ENCODE data around the gene ANXA3. TPM values are rescaled to one million over a fixed set of nuclear protein-coding genes. Genes with fewer than 3 reads are reported as not detected.

ANXA3 gene
- polyA plus RNA-seq, 1 of the 3 experiments (the other 2 are of a cell fraction) = 13.8 TPM

- POLR2A ChIA-PET = no interaction called here
- H3K36me3 ChIP-seq (replicated peaks in 1 of 2; ENCODE audit: control insufficient read depth in 1 of 2, insufficient read depth in 2 of 2, low read length in 1 of 2) = peaks cover 0 to 4% of the 10 kb centered on the region in 2 experiments
- no peak overlapping the region for H3K27ac ChIP-seq (ENCODE audit: low read depth in 2 of 2, low read length in 1 of 2)
- no peak overlapping the region for H3K4me2 ChIP-seq
- H2AFZ ChIP-seq (ENCODE audit: low read depth) = no peak overlapping the region
- no peaks in the 10 kb centered on the region for H3K79me2 ChIP-seq (ENCODE audit: insufficient read depth)
- no peak overlapping the region for H3K4me3 ChIP-seq (ENCODE audit: low read depth in 2 of 2, low read length in 1 of 2)
- peaks cover 0 to 3% of the 10 kb centered on the region in 2 experiments; a peak in 2 of 4 replicates for H3K4me1 ChIP-seq (ENCODE audit: control insufficient read depth in 1 of 2, insufficient read depth in 2 of 2, low read depth in 1 of 2, low read length in 1 of 2)
- DNase-seq = no peak
- peaks cover under 1% of the 10 kb centered on the region for H3F3A ChIP-seq (replicated peaks; ENCODE audit: insufficient read depth)
- CTCF ChIA-PET = no interaction called here
- no peaks in the 10 kb centered on the region for H3K9me3 ChIP-seq
- no peaks in the 10 kb centered on the region for H4K20me1 ChIP-seq (ENCODE audit: insufficient read depth)
- H3K9ac ChIP-seq = no peak overlapping the region
- WGBS (ENCODE audit: low lambda C conversion rate) = 72% methylated on average over 2 of the region's 2 CpGs
- H3K27me3 ChIP-seq (ENCODE audit: insufficient read depth) = no peaks in the 10 kb centered on the region
- TF ChIP-seq GATA2 (CRISPR knock-in tag; IDR thresholded peaks at IDR 0.05) = no peak
- no peak for TF ChIP-seq GABPA (IDR thresholded peaks at IDR 0.05; ENCODE audit: low read depth)
- no peak for TF ChIP-seq USF2 (IDR thresholded peaks at IDR 0.05; ENCODE audit: borderline replicate concordance, low read depth, low read length)
- TF ChIP-seq NRF1 (IDR thresholded peaks at IDR 0.05; ENCODE audit: low read depth, low read length) = no peak
- TF ChIP-seq MAX (IDR thresholded peaks at IDR 0.05; ENCODE audit: low read depth) = no peak
- TF ChIP-seq FOXM1 (IDR thresholded peaks at IDR 0.05; ENCODE audit: low read depth) = no peak
- no peak for TF ChIP-seq MEF2A (IDR thresholded peaks at IDR 0.05; ENCODE audit: borderline replicate concordance, low read depth)
- TF ChIP-seq RFX5 (IDR thresholded peaks at IDR 0.05; ENCODE audit: low read length) = no peak
- TF ChIP-seq REST (IDR thresholded peaks at IDR 0.05; ENCODE audit: low read depth, low read length) = no peak
- TF ChIP-seq TEAD4 (IDR thresholded peaks at IDR 0.05; ENCODE audit: borderline replicate concordance, insufficient read depth) = no peak
- no peak for TF ChIP-seq ELF1 (IDR thresholded peaks at IDR 0.05)
- TF ChIP-seq PBX3 (IDR thresholded peaks at IDR 0.05) = no peak
- no peak for TF ChIP-seq RAD21 (IDR thresholded peaks at IDR 0.05; ENCODE audit: low read length)
- no peak for TF ChIP-seq SMC3 (IDR thresholded peaks at IDR 0.05; ENCODE audit: low read depth, low read length)
- H3K9me2 ChIP-seq = no peaks in the 10 kb centered on the region
Observed at GRCh38 chr4:78604988-78605387, 53.4 kb downstream of the ANXA3 start.
